ENCODE measurements around the gene FTL. TPM values are rescaled to one million over a fixed set of nuclear protein-coding genes. Genes with fewer than 3 reads are reported as not detected.
"Not testable (repeated sequence)": the region's sequence is repeated elsewhere in the genome, so short reads cannot be mapped to it uniquely, and the experiment has no call there.

Gene FTL
- total RNA-seq, 1 donor from 2014 or later = 888 TPM

GRCh38 chr19:48926909-48927308 is 38.2 kb upstream of the FTL start:
- CTCF ChIA-PET = no interaction called here
- ATAC-seq (ENCODE audit: low read depth) (no peak), DNase-seq (no peak)
- TF ChIP-seq CTCF (IDR thresholded peaks at IDR 0.05) = no peak
- POLR2A ChIA-PET = no interaction called here
- Mint-ChIP-seq H3K27me3 (no peaks in the 10 kb centered on the region), H3K4me3 (no peak overlapping the region), H3K36me3 (ENCODE audit: low read depth) (peaks cover 9% of the 10 kb centered on the region), H3K27ac (no peak overlapping the region), H3K4me1 (no peaks in the 10 kb centered on the region), H3K9me3 (no peaks in the 10 kb centered on the region)
- intact Hi-C loops (cut with micrococcal nuclease) = no loop called here

- H3K27me3 Mint-ChIP-seq; H3K9me3 Mint-ChIP-seq; H3K4me3 Mint-ChIP-seq; CTCF ChIA-PET; ATAC-seq (ENCODE audit: low read depth); H3K4me1 Mint-ChIP-seq; intact Hi-C loops (cut with micrococcal nuclease); H3K27ac Mint-ChIP-seq; POLR2A ChIA-PET; H3K36me3 Mint-ChIP-seq (ENCODE audit: low read depth); DNase-seq: not testable (repeated sequence)
Observed at GRCh38 chr19:48927692-48928091, 37.4 kb upstream of the FTL start.

GRCh38 chr19:48928164-48929025 is 36.7 kb upstream of the FTL start:
- no peaks in the 10 kb centered on the region for H3K9me3 Mint-ChIP-seq
- ATAC-seq (ENCODE audit: low read depth) (no peak), DNase-seq (no peak)
- CTCF ChIA-PET = interaction anchor here (0.7 kb wide), 1 partner anchor 70 kb away, joined by 3 read pairs; no protein-coding TSS in a partner anchor
- H3K4me3 Mint-ChIP-seq = no peak overlapping the region
- H3K27me3 Mint-ChIP-seq = peaks cover 3% of the 10 kb centered on the region
- intact Hi-C loops (cut with micrococcal nuclease) = no loop called here
- no peak overlapping the region for H3K27ac Mint-ChIP-seq
- H3K36me3 Mint-ChIP-seq (ENCODE audit: low read depth) = no peaks in the 10 kb centered on the region
- no peak for TF ChIP-seq CTCF (IDR thresholded peaks at IDR 0.05)
- peaks cover 5% of the 10 kb centered on the region for H3K4me1 Mint-ChIP-seq
- POLR2A ChIA-PET = no interaction called here

GRCh38 chr19:48933382-48933932 is 31.7 kb upstream of the FTL start, which contains the start of gene DHDH:
TSS of gene DHDH (plus strand) at chr19:48933699. CDS start at chr19:48933722, 23 bp downstream.
- peaks cover 3% of the 10 kb centered on the region for H3K27me3 Mint-ChIP-seq
- peak within 1 kb of the TSS; percentile 83 for H3K4me3 Mint-ChIP-seq
- intact Hi-C loops (cut with micrococcal nuclease) = loop anchor here (1.0 to 5.0 kb wide), 2 partner anchors 21 to 36 kb away; partner anchors contain the start of genes BAX and TULP2
- DNase-seq (peak; percentile 73), ATAC-seq (ENCODE audit: low read depth) (peak; percentile 99)
- H3K9me3 Mint-ChIP-seq = no peaks in the 10 kb centered on the region
- CTCF ChIA-PET = interaction anchor here (1.4 kb wide), 1 partner anchor 90 kb away, joined by 4 read pairs; no protein-coding TSS in a partner anchor
- peaks cover 10% of the 10 kb centered on the region for H3K4me1 Mint-ChIP-seq
- peak within 1 kb of the TSS; percentile 63 for H3K27ac Mint-ChIP-seq
- POLR2A ChIA-PET = interaction anchor here (0.7 to 1.0 kb wide), 4 partner anchors 32 to 288 kb away, joined by 3 to 5 read pairs (median 3); partner anchors contain the start of genes CA11 and FTL
- TF ChIP-seq CTCF (IDR thresholded peaks at IDR 0.05) = no peak
- H3K36me3 Mint-ChIP-seq (ENCODE audit: low read depth) = no peaks in the 10 kb centered on the region

- H3K27ac Mint-ChIP-seq = no peak overlapping the region
- DNase-seq = no peak
- ATAC-seq (ENCODE audit: low read depth) = no peak
- ChIA-PET POLR2A (interaction anchor here (0.6 kb wide), 1 partner anchor 316 kb away, joined by 3 read pairs; the partner anchor contains the start of gene RPL18), CTCF (no interaction called here)
- peaks cover 3% of the 10 kb centered on the region for H3K27me3 Mint-ChIP-seq
- H3K9me3 Mint-ChIP-seq = no peaks in the 10 kb centered on the region
- H3K4me1 Mint-ChIP-seq = peaks cover 10% of the 10 kb centered on the region
- H3K36me3 Mint-ChIP-seq (ENCODE audit: low read depth) = no peaks in the 10 kb centered on the region
- TF ChIP-seq CTCF (IDR thresholded peaks at IDR 0.05) = no peak
- H3K4me3 Mint-ChIP-seq = no peak overlapping the region
- intact Hi-C loops (cut with micrococcal nuclease) = loop anchor here (5.0 kb wide), 1 partner anchor 38 kb away; the partner anchor contains the start of gene TULP2
Observed at GRCh38 chr19:48934837-48935236, 30.3 kb upstream of the FTL start.

Measured in activated B cell treated with CpG ODN at 0.5 μM for 24 hours (primary cell).